ENCODE data around the gene KREMEN1. TPM values are rescaled to one million over a fixed set of nuclear protein-coding genes. Genes with fewer than 3 reads are reported as not detected.

Gene KREMEN1
- total and polyA plus RNA-seq, 10 of the 15 experiments (the other 5 are each of a cell fraction or from before 2014, with no cell fraction given): 0.10 to 2.5 (median 0.20) TPM; not detected in 1

GRCh38 chr22:29212743-29213142 is 139.9 kb downstream of the KREMEN1 start (continued):
- no peak for TF ChIP-seq USF2 (IDR thresholded peaks at IDR 0.05; ENCODE audit: borderline replicate concordance, low read depth, low read length)
- TF ChIP-seq ELK1 (IDR thresholded peaks at IDR 0.05; ENCODE audit: low read depth, low read length): no peak
- no peak for TF ChIP-seq SUPT20H (IDR thresholded peaks at IDR 0.05; ENCODE audit: borderline replicate concordance, control insufficient read depth, low read depth, low read length)
- TF ChIP-seq TCF3 (IDR thresholded peaks at IDR 0.05; ENCODE audit: borderline replicate concordance, insufficient read depth, low read depth, low read length): no peak
- no peak for TF ChIP-seq STAT1 (conservative IDR thresholded peaks at IDR 0.05)
- TF ChIP-seq BRCA1 (IDR thresholded peaks at IDR 0.05; ENCODE audit: low read depth, low read length): no peak
- TF ChIP-seq ZNF207 (IDR thresholded peaks at IDR 0.05; ENCODE audit: borderline replicate concordance): no peak
- TF ChIP-seq SKIL (IDR thresholded peaks at IDR 0.05; ENCODE audit: low read depth, poor library complexity, severe bottlenecking): no peak
- no peak for TF ChIP-seq FOXM1 (IDR thresholded peaks at IDR 0.05; ENCODE audit: low read depth, low read length)
